GM18858 (cell line): Measurements from ENCODE around the gene TBR1.
A peak's percentile ranks its signal among the peaks of the same experiment; 100 is the strongest.

Source experiments
- ATAC-seq: cut with Tn5 transposase; IDR thresholded peaks from one replicate; pipeline ENCODE4 v1.9.1; 2021; ENCODE audit not compliant: unreplicated experiment

The TBR1 gene

DNA sequence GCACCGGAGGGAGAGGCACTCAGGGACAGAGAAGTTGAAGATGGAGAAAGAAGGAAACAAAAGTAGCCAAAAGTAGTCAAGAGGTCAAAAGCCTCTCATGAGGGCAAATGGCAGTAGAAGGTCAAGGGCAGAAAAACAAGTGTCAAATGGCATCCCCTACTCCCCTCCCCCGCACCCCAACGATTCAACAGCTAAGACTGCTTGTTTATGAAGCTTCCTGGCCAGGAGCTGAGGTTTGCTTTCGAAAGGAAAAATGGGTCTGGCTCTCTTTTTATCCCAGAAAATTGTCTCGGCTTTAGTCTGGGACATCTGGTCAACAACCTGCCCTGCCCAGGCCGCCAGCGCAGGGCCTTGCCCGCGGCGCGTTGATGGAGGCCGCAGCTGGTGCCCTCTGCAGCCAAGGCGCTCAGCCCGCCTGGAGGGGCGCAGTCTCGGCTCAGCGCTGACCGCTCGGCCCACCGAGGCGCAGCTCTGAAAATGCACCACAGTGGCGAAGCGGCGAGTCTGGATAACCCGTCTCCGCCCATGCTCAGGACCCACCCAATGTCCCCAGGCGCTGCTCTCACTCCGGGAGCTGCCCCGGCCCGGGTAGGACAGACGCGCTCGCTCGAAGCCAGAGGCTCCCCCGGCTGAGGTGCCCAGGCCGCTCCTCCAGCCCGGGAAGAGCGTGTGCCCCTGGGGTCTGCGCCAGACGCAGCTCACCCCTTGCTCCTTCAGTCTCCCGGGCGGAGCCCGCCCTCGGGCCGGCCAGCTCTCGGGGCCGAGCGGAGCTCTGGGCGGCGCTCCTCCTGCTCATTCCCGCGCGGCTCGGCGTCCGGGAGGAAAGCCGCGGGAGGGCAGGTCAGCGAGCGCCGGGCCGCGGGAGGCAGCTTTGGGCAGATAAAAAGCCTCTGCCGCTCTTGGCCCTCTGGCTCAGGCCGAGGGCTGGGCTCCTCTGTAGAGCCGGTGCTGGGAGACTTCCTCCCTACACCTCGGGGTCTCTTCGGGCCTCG is 1.8 kb upstream of the TBR1 start:
- peak; percentile 26 for ATAC-seq

DNA sequence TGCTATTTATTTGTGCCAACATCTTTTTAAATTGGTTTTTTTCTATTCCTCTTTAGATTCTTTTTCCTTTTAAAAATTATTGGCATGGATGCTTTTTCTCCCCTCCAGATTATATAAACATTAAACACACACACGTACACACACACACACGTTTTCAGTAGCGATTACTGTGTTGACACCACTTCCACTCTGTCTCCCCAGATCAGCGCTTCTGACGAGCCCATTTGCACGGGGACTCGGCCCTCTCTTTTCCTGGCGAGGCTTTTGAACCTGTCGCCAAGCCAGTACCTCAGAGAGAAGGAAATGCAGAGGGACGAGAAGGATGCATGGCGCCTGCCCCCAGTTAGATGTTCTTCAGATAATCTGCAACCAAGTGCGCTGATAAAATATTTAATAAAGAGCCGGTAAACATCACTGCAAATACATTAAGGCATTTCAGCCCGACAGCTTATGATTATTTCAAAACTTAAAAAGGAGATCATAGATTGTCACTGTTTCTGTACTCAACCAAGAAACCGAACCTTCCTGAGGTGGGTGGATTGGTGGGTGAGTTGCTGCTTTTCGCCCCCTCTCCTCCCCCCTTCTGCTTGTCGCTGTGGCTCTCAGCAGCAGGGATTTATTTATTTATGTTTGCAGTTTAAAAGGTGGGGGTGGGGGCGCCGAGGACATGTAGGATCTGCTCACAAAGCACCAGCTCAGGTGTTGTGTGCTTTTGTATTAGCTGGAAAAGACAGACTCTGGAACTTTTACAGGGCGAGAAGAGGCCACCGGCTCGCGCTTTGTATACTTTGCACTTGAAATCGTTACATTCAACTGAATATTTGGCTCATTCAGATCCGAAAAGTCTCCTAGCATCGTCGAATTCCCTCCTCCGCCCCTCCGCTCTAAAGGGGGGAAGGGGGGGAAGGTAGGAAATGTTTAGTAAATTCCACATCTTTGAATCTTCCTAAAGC is 787 bp upstream of the TBR1 start:
- ATAC-seq, result peak; percentile 16

DNA sequence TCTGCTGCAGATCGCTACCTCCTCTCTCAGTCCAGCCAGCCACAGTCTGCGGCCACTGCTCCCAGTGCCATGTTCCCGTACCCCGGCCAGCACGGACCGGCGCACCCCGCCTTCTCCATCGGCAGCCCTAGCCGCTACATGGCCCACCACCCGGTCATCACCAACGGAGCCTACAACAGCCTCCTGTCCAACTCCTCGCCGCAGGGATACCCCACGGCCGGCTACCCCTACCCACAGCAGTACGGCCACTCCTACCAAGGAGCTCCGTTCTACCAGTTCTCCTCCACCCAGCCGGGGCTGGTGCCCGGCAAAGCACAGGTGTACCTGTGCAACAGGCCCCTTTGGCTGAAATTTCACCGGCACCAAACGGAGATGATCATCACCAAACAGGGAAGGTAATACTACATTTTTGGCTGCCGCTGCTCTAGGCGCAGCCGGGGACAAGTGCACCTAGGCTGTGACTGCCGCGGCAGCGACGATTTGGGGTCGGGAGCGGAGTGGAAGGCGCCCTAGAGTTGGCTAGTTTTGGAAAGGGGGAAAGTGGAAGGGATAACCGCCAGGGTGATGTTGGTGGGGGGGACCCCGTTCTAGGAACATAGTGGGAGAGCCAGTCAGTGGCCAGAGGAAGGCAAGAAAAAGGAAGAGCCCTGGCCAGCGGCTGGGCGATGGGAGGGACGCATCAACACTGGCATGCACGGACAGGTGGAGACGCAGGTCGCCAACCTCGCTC is 776 bp downstream of the TBR1 start:
- no peak for ATAC-seq

DNA sequence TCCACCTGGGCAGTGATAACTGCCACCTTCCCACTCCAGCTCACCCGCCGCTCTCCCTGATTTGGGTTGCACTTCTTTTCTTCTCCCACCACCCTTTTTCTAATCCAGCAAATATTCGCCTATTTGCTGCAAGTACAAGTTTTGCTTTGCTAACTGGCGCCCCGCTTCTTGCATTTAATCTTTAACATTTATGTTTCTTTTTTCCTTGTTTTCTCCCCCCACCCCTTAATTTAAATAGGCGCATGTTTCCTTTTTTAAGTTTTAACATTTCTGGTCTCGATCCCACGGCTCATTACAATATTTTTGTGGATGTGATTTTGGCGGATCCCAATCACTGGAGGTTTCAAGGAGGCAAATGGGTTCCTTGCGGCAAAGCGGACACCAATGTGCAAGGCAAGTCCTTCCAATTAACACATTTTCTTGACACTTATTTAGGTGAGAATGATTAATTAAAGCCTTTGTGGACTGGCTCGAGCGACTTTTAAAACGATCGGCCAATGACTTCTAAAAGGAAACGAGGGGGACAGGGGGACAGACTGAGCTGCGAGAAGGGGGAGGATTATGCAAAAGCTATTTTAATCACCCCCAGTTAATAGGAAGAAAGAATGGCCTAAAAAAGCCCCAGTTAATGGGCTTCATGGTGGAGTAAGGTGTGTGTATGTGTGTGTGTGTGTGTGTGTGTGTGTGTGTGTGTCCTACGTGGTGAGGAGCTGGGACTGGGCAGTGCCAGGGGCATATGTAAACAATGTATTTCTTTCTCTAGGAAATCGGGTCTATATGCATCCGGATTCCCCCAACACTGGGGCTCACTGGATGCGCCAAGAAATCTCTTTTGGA is 1.6 kb downstream of the TBR1 start:
- ATAC-seq, result no peak

DNA sequence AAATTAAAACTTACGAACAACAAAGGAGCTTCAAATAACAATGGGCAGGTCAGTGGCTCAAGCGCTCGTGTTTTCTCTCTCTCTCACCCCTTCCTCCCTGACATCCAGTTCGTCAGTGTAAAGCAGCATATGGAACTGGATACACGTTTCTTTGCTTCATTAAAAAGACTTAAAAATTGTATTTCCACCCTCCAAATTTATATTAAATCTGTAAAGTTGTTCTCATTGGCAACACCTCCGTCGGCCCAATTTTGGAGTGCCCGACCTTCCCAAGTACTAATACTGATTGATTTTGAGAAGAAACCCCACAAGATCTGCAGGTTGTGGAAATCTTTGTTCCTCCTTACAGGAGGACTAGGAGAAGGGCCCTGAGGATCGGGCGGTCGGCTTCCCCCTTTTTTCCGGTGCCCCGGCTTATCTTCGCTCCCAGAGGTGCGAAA is 2.2 kb downstream of the TBR1 start:
- no peak for ATAC-seq

DNA sequence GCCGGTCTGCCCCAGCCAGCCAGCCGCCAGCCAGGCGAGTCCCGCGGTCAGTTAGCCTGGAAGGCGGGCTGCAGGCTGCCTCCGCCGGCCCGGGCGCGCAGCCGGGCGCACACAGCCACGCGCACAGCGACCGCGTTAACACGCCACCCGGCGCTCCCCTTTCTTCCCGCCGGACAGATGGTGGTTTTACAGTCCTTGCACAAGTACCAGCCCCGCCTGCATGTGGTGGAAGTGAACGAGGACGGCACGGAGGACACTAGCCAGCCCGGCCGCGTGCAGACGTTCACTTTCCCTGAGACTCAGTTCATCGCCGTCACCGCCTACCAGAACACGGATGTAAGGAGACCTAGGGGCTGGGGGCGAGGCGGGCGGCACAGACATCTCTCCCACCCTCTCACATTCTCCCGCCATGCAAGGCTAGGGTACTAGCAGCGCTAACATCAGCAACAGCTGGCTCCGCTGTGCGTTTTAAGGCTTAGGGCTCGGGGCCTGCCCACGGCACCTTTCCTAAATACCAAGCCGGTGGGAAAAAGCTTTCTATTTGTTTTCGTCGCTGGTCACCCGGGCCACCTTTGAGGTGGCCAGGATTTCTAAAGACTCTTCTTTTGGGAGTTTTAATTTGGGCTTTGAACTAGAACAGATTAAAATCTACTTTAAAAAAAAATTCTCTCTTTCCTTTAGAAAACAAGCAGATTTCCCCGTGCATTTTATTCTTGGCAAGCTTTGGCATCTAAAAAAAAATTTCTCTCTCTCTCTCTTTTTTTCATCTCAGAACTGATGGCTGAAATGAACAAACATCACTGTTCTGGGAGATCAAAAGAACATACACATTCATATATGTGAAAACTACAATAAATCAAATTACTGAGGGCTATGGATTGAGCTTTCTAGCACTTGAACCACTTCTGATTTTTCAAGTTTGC is 2.9 kb downstream of the TBR1 start:
- ATAC-seq, result no peak

DNA sequence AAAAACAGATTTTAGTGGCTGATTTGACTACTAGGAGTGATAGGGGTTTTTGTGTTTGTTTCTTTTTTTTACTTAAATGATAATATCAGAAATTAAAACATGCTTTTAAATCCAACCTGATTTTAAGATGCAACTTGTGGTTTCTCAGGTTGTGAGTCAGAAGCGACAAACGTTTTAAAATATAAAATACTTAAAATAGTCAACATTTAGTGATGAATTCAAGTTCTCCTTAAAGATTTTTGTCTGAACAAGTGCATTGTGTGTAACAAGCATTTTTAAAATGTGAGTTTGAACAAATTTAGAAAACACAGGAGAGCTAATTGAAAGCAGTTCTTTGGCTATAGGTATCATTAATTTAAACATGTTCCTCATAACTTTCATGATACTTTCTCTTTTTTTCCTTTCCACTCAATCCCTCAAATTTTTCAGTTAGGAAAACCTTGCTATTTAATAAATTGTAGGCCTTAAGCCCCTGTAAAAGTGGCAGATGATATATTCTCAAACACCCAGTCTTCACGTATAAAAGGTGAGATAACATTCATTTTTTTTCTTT is 3.6 kb downstream of the TBR1 start:
- ATAC-seq, result no peak

DNA sequence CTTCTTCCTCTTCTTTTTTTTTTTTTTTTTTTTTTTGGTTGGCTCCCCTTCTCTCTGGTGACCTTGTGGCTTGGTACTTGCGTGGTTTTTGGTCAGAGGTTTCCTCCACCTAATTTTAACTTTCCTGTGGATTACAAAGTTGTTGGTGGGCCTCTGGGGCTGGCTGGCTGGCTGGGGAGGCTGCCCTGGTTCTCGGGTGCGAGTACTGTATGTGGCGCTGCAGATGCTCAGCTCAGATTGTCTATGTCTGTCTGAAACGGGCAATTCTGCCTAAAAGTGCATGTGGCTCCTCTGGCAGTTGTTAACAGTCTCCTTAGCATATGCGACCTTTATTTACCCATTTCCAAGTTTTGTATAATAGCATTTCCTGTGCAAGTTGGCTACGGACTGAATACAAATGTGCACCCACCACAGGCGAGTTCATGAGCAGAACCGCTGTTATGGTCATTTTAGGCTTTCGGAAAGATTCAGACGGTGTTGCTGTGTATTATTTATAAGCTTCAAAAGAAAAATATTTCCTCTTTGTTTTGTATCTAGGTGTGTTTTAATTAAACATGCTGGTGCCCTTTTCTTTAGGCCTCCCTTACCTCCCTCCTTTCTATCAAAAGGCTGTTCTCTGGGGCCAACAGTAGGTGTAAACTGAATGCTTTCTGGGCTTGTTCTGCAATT is 4.4 kb downstream of the TBR1 start:
- ATAC-seq, result no peak

DNA sequence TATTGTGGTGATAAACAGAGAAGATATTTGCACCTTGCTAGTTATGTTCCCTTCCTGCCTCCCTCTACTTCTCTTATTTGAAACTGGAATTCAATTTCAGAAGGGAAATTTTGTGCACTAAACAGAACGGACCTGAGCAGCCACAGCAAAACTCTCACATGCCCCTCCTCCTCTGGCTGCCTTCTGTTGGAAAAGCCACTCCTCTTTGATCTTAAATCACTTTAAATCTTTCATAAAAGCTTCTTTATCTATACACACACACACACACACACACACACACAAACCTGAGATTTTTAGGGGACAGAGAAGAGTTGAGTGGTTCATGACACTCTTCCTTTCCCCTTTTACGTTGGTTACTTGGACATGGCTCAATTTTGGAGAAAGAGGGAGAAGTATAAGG is 5.6 kb downstream of the TBR1 start:
- no peak for ATAC-seq

DNA sequence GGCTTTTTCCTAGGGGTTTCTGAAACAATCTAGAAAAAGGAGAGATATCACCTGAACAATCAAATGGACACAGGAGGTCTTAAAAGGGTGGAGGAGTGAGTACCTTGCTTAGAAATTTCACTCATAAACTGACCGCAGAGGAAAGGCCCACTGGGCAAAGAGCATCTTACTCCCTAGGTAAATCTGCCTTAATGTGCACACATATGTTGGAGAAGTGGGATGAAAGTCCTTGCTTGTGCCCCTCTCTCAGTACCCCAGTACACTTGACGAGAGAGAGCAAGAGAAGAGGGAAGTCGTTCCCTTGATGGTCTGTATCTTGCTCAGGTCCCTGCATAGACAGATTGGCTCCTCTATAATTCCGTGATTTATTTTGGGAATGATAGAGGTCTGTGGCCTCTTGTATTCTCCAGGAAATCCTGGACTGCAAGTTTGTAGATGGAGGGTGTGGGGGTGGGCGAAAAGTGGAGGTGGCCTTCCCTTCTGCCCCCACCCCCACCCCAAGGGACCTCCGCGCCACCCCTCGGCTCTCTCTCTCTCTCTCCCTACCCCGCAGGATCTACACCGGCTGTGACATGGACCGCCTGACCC is 6.8 kb downstream of the TBR1 start:
- ATAC-seq, result no peak

DNA sequence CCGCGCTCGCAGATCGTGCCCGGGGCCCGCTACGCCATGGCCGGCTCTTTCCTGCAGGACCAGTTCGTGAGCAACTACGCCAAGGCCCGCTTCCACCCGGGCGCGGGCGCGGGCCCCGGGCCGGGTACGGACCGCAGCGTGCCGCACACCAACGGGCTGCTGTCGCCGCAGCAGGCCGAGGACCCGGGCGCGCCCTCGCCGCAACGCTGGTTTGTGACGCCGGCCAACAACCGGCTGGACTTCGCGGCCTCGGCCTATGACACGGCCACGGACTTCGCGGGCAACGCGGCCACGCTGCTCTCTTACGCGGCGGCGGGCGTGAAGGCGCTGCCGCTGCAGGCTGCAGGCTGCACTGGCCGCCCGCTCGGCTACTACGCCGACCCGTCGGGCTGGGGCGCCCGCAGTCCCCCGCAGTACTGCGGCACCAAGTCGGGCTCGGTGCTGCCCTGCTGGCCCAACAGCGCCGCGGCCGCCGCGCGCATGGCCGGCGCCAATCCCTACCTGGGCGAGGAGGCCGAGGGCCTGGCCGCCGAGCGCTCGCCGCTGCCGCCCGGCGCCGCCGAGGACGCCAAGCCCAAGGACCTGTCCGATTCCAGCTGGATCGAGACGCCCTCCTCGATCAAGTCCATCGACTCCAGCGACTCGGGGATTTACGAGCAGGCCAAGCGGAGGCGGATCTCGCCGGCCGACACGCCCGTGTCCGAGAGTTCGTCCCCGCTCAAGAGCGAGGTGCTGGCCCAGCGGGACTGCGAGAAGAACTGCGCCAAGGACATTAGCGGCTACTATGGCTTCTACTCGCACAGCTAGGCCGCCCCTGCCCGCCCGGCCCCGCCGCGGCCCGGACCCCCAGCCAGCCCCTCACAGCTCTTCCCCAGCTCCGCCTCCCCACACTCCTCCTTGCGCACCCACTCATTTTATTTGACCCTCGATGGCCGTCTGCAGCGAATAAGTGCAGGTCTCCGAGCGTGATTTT is 7.6 kb downstream of the TBR1 start:
- ATAC-seq, result no peak

DNA sequence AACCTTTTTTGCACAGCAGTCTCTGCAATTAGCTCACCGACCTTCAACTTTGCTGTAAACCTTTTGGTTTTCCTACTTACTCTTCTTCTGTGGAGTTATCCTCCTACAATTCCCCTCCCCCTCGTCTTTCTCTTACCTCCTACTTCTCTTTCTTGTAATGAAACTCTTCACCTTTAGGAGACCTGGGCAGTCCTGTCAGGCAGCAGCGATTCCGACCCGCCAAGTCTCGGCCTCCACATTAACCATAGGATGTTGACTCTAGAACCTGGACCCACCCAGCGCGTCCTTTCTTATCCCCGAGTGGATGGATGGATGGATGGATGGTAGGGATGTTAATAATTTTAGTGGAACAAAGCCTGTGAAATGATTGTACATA is 8.3 kb downstream of the TBR1 start:
- no peak for ATAC-seq

DNA sequence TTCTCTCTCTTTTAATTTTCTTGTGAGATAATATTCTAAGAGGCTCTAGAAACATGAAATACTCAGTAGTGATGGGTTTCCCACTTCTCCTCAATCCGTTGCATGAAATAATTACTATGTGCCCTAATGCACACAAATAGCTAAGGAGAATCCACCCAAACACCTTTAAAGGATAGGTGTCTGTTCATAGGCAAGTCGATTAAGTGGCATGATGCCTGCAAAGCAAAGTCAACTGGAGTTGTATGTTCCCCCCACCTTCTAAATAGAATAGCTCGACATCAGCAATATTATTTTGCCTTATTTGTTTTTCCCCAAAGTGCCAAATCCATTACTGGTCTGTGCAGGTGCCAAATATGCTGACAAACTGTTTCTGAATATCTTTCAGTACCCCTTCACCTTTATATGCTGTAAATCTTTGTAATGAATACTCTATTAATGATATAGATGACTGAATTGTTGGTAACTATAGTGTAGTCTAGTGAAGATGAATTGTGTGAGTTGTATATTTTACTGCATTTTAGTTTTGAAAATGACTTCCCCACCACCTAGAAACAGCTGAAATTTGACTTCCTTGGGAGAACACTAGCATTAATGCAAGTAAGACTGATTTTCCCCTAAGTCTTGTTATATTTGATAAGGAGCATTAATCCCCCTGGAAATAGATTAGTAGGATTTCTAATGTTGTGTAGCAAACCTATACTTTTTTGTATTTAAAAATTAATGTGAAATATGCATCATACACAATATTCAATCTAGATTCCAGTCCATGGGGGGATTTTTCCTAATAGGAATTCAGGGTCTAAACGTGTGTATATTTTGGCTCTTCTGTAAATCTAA is 9.0 kb downstream of the TBR1 start:
- ATAC-seq, result no peak

DNA sequence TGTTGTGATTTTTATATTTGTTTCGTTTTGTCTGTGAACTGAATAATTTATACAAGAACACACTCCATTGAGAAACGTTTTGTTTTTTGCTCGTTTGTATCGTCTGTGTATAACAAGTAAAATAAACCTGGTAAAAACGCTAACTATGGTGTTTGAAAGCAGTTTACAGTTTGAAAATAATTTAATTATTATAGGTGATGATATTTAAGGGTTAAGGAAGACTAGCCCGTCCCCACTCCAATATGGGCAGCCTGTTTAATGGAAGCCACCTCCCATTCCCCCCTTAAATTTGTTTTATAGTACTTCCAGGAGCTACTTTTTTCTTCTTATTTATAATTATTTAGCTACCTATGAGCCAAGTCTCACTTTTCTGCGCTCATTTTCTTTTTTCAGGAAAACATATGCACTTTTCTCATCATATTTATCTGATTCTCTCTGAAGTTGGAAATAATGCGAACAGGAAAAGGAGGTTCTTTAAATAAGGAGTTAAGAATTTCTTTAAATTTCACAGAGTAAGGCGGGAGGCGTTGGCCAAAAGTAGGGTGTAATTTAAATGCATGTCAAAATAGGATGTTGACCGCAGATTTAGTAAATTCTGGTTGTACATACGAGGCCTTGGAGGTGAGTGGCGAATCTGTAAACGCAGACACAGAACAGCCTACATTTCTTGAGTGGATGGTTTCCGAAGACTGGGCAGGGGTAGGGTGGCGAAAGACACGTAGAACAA is 9.8 kb downstream of the TBR1 start:
- no peak for ATAC-seq

DNA sequence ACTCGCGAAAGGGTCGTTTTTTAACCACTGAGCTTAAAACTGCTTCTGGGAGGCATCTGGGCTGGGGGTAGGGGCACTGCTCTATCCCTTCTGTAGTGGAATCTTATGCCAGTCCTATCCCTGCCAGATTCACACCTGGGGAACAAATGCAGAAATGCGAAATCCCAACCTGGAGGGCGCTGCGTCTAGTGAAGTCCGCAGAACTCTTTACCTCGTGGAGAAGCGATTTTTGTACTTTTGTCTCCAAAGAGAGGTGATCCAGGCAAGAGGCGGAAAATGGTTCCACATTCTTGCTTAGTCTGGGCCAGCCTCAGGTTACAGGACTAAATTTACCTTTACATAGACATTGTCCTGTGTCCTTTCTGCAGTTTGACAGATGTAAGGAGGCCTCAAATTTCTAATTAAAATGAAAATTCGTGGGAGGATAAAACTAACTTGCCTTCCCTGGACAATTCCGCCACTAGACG is 10.4 kb downstream of the TBR1 start:
- no peak for ATAC-seq
